CD4-positive, alpha-beta T cell (primary cell): ENCODE measurements around the gene PDE4A. TPM values are rescaled to one million over a fixed set of nuclear protein-coding genes. Genes with fewer than 3 reads are reported as not detected.

ENCODE experiments used
- ATAC-seq: fragments of 200-7000 bp; cut with Tn5 transposase; one replicate; pipeline ENCODE4 v1.10.0; 2022; ENCODE audit warnings: mild to moderate bottlenecking; ENCODE audit not compliant: poor library complexity
- CTCF ChIA-PET: fragments of 350-600 bp; sonication (Branson Sonifier 250); formaldehyde crosslinking; loops from one replicate; lab custom pipeline; 2021; ENCODE audit warnings: antibody characterized with exemption, inconsistent platforms; lab: Charles Lee
- POLR2A ChIA-PET: fragments of 350-600 bp; sonication (Branson Sonifier 250); formaldehyde crosslinking; loops from one replicate; lab custom pipeline; 2021; ENCODE audit warnings: antibody characterized with exemption, inconsistent platforms; lab: Charles Lee
- DNase-seq, 14 experiments: peaks; one replicate each; pipeline ENCODE4 v3.0.0-alpha.2; 2013 to 2020; ENCODE audit warnings: mixed read lengths in 2 of 14
- H3K27ac ChIP-seq, 2 donors: one replicate each; pipeline versions ENCODE4 v1.5.1 to v1.7.0; 2013; ENCODE audit warnings: low read length in 2 of 2, low read depth in 1 of 2, mild to moderate bottlenecking in 1 of 2
- H3K27me3 ChIP-seq, 2 experiments: 1 replicate in 1 of 2; 2 replicates in 1 of 2; pipeline versions ENCODE4 v1.6.1 to v1.7.0; 2013; ENCODE audit warnings: low read length in 2 of 2, control low read depth in 1 of 2, mild to moderate bottlenecking in 1 of 2, moderate library complexity in 1 of 2; ENCODE audit not compliant: insufficient read depth in 2 of 2, control insufficient read depth in 1 of 2
- H3K36me3 ChIP-seq: one replicate; pipeline ENCODE4 v1.6.1; 2013; ENCODE audit warnings: low read length, control low read depth; ENCODE audit not compliant: insufficient read depth
- H3K4me1 ChIP-seq: one replicate; pipeline ENCODE4 v1.6.1; 2013; ENCODE audit warnings: low read length, control low read depth; ENCODE audit not compliant: insufficient read depth
- H3K4me3 ChIP-seq: one replicate; pipeline ENCODE4 v1.5.1; 2013; ENCODE audit warnings: mild to moderate bottlenecking, low read length, moderate library complexity
- H3K9me3 ChIP-seq, 2 experiments: 1 replicate in 1 of 2; 2 replicates in 1 of 2; pipeline versions ENCODE4 v1.6.1 to v1.7.0; 2013; ENCODE audit warnings: low read length in 2 of 2, mild to moderate bottlenecking in 2 of 2, control low read depth in 1 of 2, moderate library complexity in 1 of 2; ENCODE audit not compliant: control insufficient read depth in 1 of 2, insufficient read depth in 1 of 2
- H3K27ac Mint-ChIP-seq: one replicate; pipeline ENCODE4 v1.8.0; 2020; ENCODE audit warnings: mixed read lengths
- H3K27me3 Mint-ChIP-seq: one replicate; pipeline ENCODE4 v1.8.0; 2021; ENCODE audit warnings: mixed read lengths
- H3K36me3 Mint-ChIP-seq: one replicate; pipeline ENCODE4 v1.8.0; 2021; ENCODE audit warnings: low read depth, mixed read lengths
- H3K4me1 Mint-ChIP-seq: one replicate; pipeline ENCODE4 v1.8.0; 2021; ENCODE audit warnings: low read depth, mixed read lengths
- H3K4me3 Mint-ChIP-seq: one replicate; pipeline ENCODE4 v1.8.0; 2020; ENCODE audit warnings: mild to moderate bottlenecking, mixed read lengths
- H3K9me3 Mint-ChIP-seq: one replicate; pipeline ENCODE4 v1.8.0; 2020; ENCODE audit warnings: mixed read lengths
- CTCF ChIP-seq: fragments of 200-600 bp; IDR thresholded peaks from one replicate; pipeline ENCODE4 v1.8.0; 2022; ENCODE audit warnings: antibody characterized with exemption, mild to moderate bottlenecking
- intact Hi-C, 2 experiments: fragments of 100-400 bp; cut with DNase I in 1 of 2; cut with micrococcal nuclease in 1 of 2; formaldehyde crosslinking; loops; one replicate each; pipeline versions ENCODE4 v1.15.1 to v1.9.0; 2023 to 2025; cut with DNase I, micrococcal nuclease
- total RNA-seq, 174 experiments: library from RNA in 2 of 174; stranded (reverse) in 2 of 174; gene quantifications; one replicate each; pipeline ENCODE4 v1.2.3 and lab custom pipeline; 2021 to 2026

The PDE4A gene
- total RNA-seq, 2 experiments from 2014 or later: 1.5 to 2.1 TPM

- ATAC-seq (no peak), DNase-seq (no peak)
- Mint-ChIP-seq H3K36me3 (peaks cover 27% of the 10 kb centered on the region), H3K4me1 (peaks cover 28% of the 10 kb centered on the region), H3K27ac (peak overlapping the region; percentile 31), H3K9me3 (no peaks in the 10 kb centered on the region), H3K4me3 (peak overlapping the region; percentile 87), H3K27me3 (no peaks in the 10 kb centered on the region)
- Histone ChIP-seq H3K36me3 (peaks cover 28% of the 10 kb centered on the region), H3K27ac (no peak overlapping the region), H3K9me3 (no peaks in the 10 kb centered on the region), H3K27me3 (no peaks in the 10 kb centered on the region), H3K4me3 (no peak overlapping the region), H3K4me1 (peaks cover 54% of the 10 kb centered on the region)
- intact Hi-C loops: loop anchor here (5.0 to 10.0 kb wide), 2 partner anchors 42 to 155 kb away; partner anchors contain the start of genes ATG4D (in 1 of the 2) and ILF3 (in 1 of the 2)
- no peak for TF ChIP-seq CTCF
- ChIA-PET CTCF (interaction anchor here (1.3 kb wide), 1 partner anchor 17 kb away, joined by 3 read pairs; no protein-coding TSS in a partner anchor), POLR2A (no interaction called here)
Observed at GRCh38 chr19:10500247-10500592, 79.9 kb downstream of the PDE4A start.

- DNase-seq (peak in 9 of 14 experiments; percentile 14 to 53 (median 26)), ATAC-seq (peak; percentile 20)
- POLR2A ChIA-PET: interaction anchor here (0.7 kb wide), 1 partner anchor 64 kb away, joined by 3 read pairs; the partner anchor contains the start of gene KRI1
- CTCF ChIA-PET: interaction anchor here (0.8 to 2.3 kb wide), 2 partner anchors 23 to 86 kb away, joined by 3 to 6 read pairs; no protein-coding TSS in a partner anchor
- Mint-ChIP-seq H3K4me3 (peak overlapping the region; percentile 88), H3K4me1 (peaks cover 34% of the 10 kb centered on the region), H3K9me3 (no peaks in the 10 kb centered on the region), H3K36me3 (peaks cover 21% of the 10 kb centered on the region), H3K27me3 (no peaks in the 10 kb centered on the region), H3K27ac (peak overlapping the region; percentile 52)
- Histone ChIP-seq H3K27ac (peak overlapping the region; percentile 67), H3K4me3 (peak overlapping the region; percentile 84), H3K36me3 (peaks cover 20% of the 10 kb centered on the region), H3K4me1 (peaks cover 56% of the 10 kb centered on the region), H3K27me3 (no peaks in the 10 kb centered on the region), H3K9me3 (no peaks in the 10 kb centered on the region)
- TF ChIP-seq CTCF: peak; percentile 21
- intact Hi-C loops: loop anchor here (2.0 to 10.0 kb wide), 3 partner anchors 40 to 153 kb away; partner anchors contain the start of genes ATG4D (in 1 of the 2) and ILF3 (in 1 of the 2)
Observed at GRCh38 chr19:10501971-10502523, 81.7 kb downstream of the PDE4A start.

GRCh38 chr19:10502524-10503001 is 82.2 kb downstream of the PDE4A start:
- TF ChIP-seq CTCF: no peak
- no peaks in the 10 kb centered on the region for H3K27me3 ChIP-seq
- no peaks in the 10 kb centered on the region for H3K9me3 ChIP-seq
- ChIA-PET POLR2A (interaction anchor here (0.7 to 1.6 kb wide), 3 partner anchors 63 to 232 kb away, joined by 3 to 7 read pairs (median 4); partner anchors contain the start of genes CDKN2D, ICAM1 and KRI1), CTCF (interaction anchor here (0.6 to 2.3 kb wide), 2 partner anchors 24 to 63 kb away, joined by 5 to 6 read pairs; partner anchors contain the start of gene KRI1)
- Mint-ChIP-seq H3K27me3 (no peaks in the 10 kb centered on the region), H3K9me3 (no peaks in the 10 kb centered on the region), H3K36me3 (peaks cover 17% of the 10 kb centered on the region), H3K4me3 (peak overlapping the region; percentile 88), H3K27ac (peak overlapping the region; percentile 52), H3K4me1 (peaks cover 30% of the 10 kb centered on the region)
- peak; percentile 93 for ATAC-seq
- peak overlapping the region; percentile 84 for H3K4me3 ChIP-seq
- peak; percentile 75 to 94 (median 86) for DNase-seq
- peaks cover 52% of the 10 kb centered on the region for H3K4me1 ChIP-seq
- intact Hi-C loops: loop anchor here (2.0 to 10.0 kb wide), 3 partner anchors 40 to 152 kb away; partner anchors contain the start of genes ATG4D (in 1 of the 2) and ILF3 (in 1 of the 2)
- H3K27ac ChIP-seq: peak overlapping the region; percentile 67
- peaks cover 15% of the 10 kb centered on the region for H3K36me3 ChIP-seq
